K562 (cell line): ENCODE measurements around the gene PCDHA13. TPM values are rescaled to one million over a fixed set of nuclear protein-coding genes. Genes with fewer than 3 reads are reported as not detected.
A peak's percentile ranks its signal among the peaks of the same experiment; 100 is the strongest.

ENCODE experiments used
- ATAC-seq: fragments of 200-7000 bp; cut with Tn5 transposase; 3 replicates; pipeline ENCODE4 v1.9.1; 2020; ENCODE audit warnings: moderate library complexity
- BruUV-seq: library from RNA; stranded (reverse); fragments of 400-500 nt; replicated peaks from 2 replicates; lab custom pipeline; 2021; lab: Mats Ljungman, UMichigan
- CTCF ChIA-PET: fragments of 300-600 bp; formaldehyde crosslinking; extraction: SDS; loops from one replicate; lab custom pipeline; 2021; ENCODE audit warnings: low intra/inter-chr PET ratio; lab: Yijun Ruan, JAX
- POLR2A ChIA-PET: fragments of 300-600, 350-650 bp; sonication (Branson Sonifier 250); formaldehyde crosslinking; extraction: SDS; loops from one replicate; lab custom pipeline; 2021; ENCODE audit warnings: antibody characterized with exemption, inconsistent platforms; lab: Yijun Ruan, JAX
- DNase-seq, 4 experiments: peaks; one replicate each; pipeline versions ENCODE4 v3.0.0 to v3.0.0-alpha.2; 2011 to 2018; ENCODE audit warnings: low spot score in 3 of 4, mixed read lengths in 3 of 4; ENCODE audit errors: extremely low read depth in 1 of 4
- FAIRE-seq: peaks from 2 replicates; lab custom pipeline; 2011; peaks lifted over from hg19 to GRCh38; lab: Jason Lieb, UNC
- H2AFZ ChIP-seq: 2 replicates; pipeline ENCODE4 v1.6.0; 2011; ENCODE audit warnings: low read depth, low read length, control low read depth, inconsistent platforms
- H3K27ac ChIP-seq: fragments of 200-600 bp; 3 replicates; pipeline ENCODE4 v1.8.0; 2011; ENCODE audit warnings: low read depth, mild to moderate bottlenecking, control low read depth, inconsistent platforms, low read length, moderate library complexity, mixed read lengths; ENCODE audit errors: extremely low read depth
- H3K27me3 ChIP-seq, 2 experiments: fragments of 300-600 bp in 1 of 2; 2 replicates in 1 of 2; 3 replicates in 1 of 2; pipeline versions ENCODE4 v1.6.0 to v1.8.0; 2011; ENCODE audit warnings: inconsistent platforms in 2 of 2, low read length in 2 of 2, mild to moderate bottlenecking in 1 of 2, mixed read lengths in 1 of 2, moderate library complexity in 1 of 2; ENCODE audit not compliant: control insufficient read depth in 2 of 2, insufficient read depth in 2 of 2
- H3K36me3 ChIP-seq: fragments of 300-600 bp; 3 replicates; pipeline ENCODE4 v1.8.0; 2011; ENCODE audit warnings: mild to moderate bottlenecking, low read length, inconsistent platforms; ENCODE audit not compliant: control insufficient read depth, insufficient read depth
- H3K4me1 ChIP-seq, 2 experiments: fragments of 200-600 bp in 1 of 2; replicated peaks in 1 of 2; 2 replicates in 1 of 2; 3 replicates in 1 of 2; pipeline versions ENCODE4 v1.5.1 to v1.8.0; 2011; ENCODE audit warnings: inconsistent platforms in 2 of 2, low read length in 2 of 2, mild to moderate bottlenecking in 1 of 2, mixed read lengths in 1 of 2, moderate library complexity in 1 of 2; ENCODE audit not compliant: control insufficient read depth in 2 of 2, insufficient read depth in 2 of 2
- H3K4me2 ChIP-seq: 2 replicates; pipeline ENCODE4 v1.6.1; 2011; ENCODE audit warnings: low read length, control low read depth, inconsistent platforms, mixed read lengths; ENCODE audit not compliant: insufficient read depth
- H3K4me3 ChIP-seq: fragments of 200-600 bp; sonication (generic), shearing (Covaris generic); 2 replicates; pipeline ENCODE4 v1.5.1; 2016; ENCODE audit warnings: control low read depth, inconsistent platforms
- H3K79me2 ChIP-seq: fragments of 200-600 bp; 3 replicates; pipeline ENCODE4 v1.8.0; 2011; ENCODE audit warnings: low read length, inconsistent platforms; ENCODE audit not compliant: control insufficient read depth, insufficient read depth
- H3K9ac ChIP-seq, 2 experiments: 2 replicates each; pipeline versions ENCODE4 v1.6.0 to v1.6.1; 2011; ENCODE audit warnings: low read depth in 2 of 2, low read length in 2 of 2, control low read depth in 1 of 2, inconsistent platforms in 1 of 2, mild to moderate bottlenecking in 1 of 2, mixed read lengths in 1 of 2; ENCODE audit not compliant: insufficient read depth in 1 of 2
- H3K9me1 ChIP-seq: one replicate; pipeline ENCODE4 v1.6.0; 2011; ENCODE audit warnings: inconsistent platforms, mild to moderate bottlenecking, low read length, moderate library complexity; ENCODE audit not compliant: control insufficient read depth, insufficient read depth
- H3K9me3 ChIP-seq: replicated peaks from 2 replicates; pipeline ENCODE4 v1.5.1; 2011; ENCODE audit warnings: low read depth, low read length, inconsistent platforms; ENCODE audit not compliant: control insufficient read depth, insufficient read depth
- H4K20me1 ChIP-seq: replicated peaks from 2 replicates; pipeline ENCODE4 v1.6.1; 2011; ENCODE audit warnings: low read length, inconsistent platforms, mixed read lengths; ENCODE audit not compliant: control insufficient read depth, insufficient read depth
- BRD9 ChIP-seq: fragments of 450-650 bp; IDR thresholded peaks from 2 replicates; pipeline ENCODE4 v1.6.1; 2018; ENCODE audit warnings: low read depth; ENCODE audit not compliant: partially characterized antibody
- CTBP1 ChIP-seq: fragments of 450-650 bp; IDR thresholded peaks from 2 replicates; pipeline ENCODE4 v1.6.1; 2016; ENCODE audit warnings: borderline replicate concordance
- CTCFL ChIP-seq: IDR thresholded peaks from 2 replicates; pipeline ENCODE4 v1.6.1; 2011; ENCODE audit warnings: borderline replicate concordance, low read depth, mild to moderate bottlenecking, moderate library complexity, low read length; ENCODE audit not compliant: insufficient read depth, poor library complexity, severe bottlenecking
- E2F6 ChIP-seq, 2 experiments: IDR thresholded peaks; 2 replicates each; pipeline ENCODE4 v1.6.1; 2011; ENCODE audit warnings: borderline replicate concordance in 1 of 2, control low read depth in 1 of 2, low read depth in 1 of 2, low read length in 1 of 2, mild to moderate bottlenecking in 1 of 2, mixed read lengths in 1 of 2, moderate library complexity in 1 of 2; ENCODE audit not compliant: insufficient read depth in 1 of 2, insufficient read length in 1 of 2, poor library complexity in 1 of 2, severe bottlenecking in 1 of 2; ENCODE audit errors: extremely low read depth in 1 of 2
- GTF2F1 ChIP-seq: IDR thresholded peaks from 2 replicates; pipeline ENCODE4 v1.6.1; 2011; ENCODE audit warnings: low read depth, low read length, improper control_type of control experiment
- RBM14 ChIP-seq: fragments of 200-400 bp; formaldehyde crosslinking; IDR thresholded peaks from 2 replicates; pipeline ENCODE4 v1.6.1; 2018; ENCODE audit warnings: low read depth, mild to moderate bottlenecking, low read length, moderate library complexity, borderline replicate concordance; ENCODE audit not compliant: insufficient read depth
- SMARCE1 ChIP-seq: fragments of 450-650 bp; IDR thresholded peaks from 2 replicates; pipeline ENCODE4 v1.7.1; 2016; ENCODE audit warnings: mild to moderate bottlenecking
- XRCC4 ChIP-seq: IDR thresholded peaks from one replicate; pipeline ENCODE4 v1.6.1; 2011; ENCODE audit not compliant: insufficient read depth, insufficient read length; ENCODE audit errors: extremely low read depth
- ZSCAN32 ChIP-seq: fragments of 450-650 bp; formaldehyde crosslinking; IDR thresholded peaks from 2 replicates; pipeline ENCODE4 v1.4.0; 2020; ENCODE audit warnings: mild to moderate bottlenecking, moderate library complexity
- WGBS: fragments of 100-300 bp; shearing (Covaris generic); methylation state at CpG from one replicate; pipeline ENCODE4 v1.1.6; 2016; ENCODE audit warnings: low coverage, mixed read lengths; ENCODE audit not compliant: insufficient coverage; ENCODE audit errors: missing lambda C conversion rate; 5-methylcytosine and 5-hydroxymethylcytosine counted together
- in situ Hi-C: fragments of 300-500 bp; cut with MboI; formaldehyde crosslinking; loops from 4 replicates; pipeline ENCODE4 v1.15.0; 2018; ENCODE audit warnings: inconsistent platforms, mixed read lengths
- intact Hi-C: fragments of 100-400 bp; cut with micrococcal nuclease; formaldehyde crosslinking; loops from 2 replicates; pipeline ENCODE4 v1.14.2; 2022
- polyA plus RNA-seq, 8 experiments: library from polyadenylated mRNA; depleted of rRNA in 4 of 8; stranded (reverse) in 5 of 8; unstranded in 3 of 8; fragments of >200 nt; fragmentation: Nextera tagmentation in 2 of 8; fragmentation: Illumina TruSeq in 1 of 8; extraction: Ambion mirVana in 2 of 8; extraction: Trizol in 1 of 8; gene quantifications; 2 replicates each; pipeline versions ENCODE4 v1.2.1 to v1.2.3, GENCODE V29; 2011 to 2014; ENCODE audit warnings: inconsistent platforms in 1 of 8, missing spikeins in 1 of 8
- total RNA-seq, 7 experiments: library from RNA; depleted of rRNA in 6 of 7; stranded (reverse); fragments of >200 nt in 6 of 7; fragmentation: Illumina TruSeq in 2 of 7; extraction: Trizol in 2 of 7; gene quantifications; 2 replicates each; pipeline versions ENCODE4 v1.2.1 to v1.2.3, GENCODE V29; 2011 to 2021; ENCODE audit warnings: low replicate concordance in 1 of 7
- TF ChIP-seq, protein P1 (sequence below), 3 experiments: IDR thresholded peaks in 2 of 3; conservative IDR thresholded peaks in 1 of 3; 2 replicates each; pipeline ENCODE4 v1.5.1; 2011 to 2012; ENCODE audit warnings: low read length in 3 of 3, mild to moderate bottlenecking in 3 of 3, control low read depth in 2 of 3, improper control_type of control experiment in 1 of 3, inconsistent platforms in 1 of 3, low read depth in 1 of 3, mixed read lengths in 1 of 3, moderate library complexity in 1 of 3; ENCODE audit not compliant: insufficient read depth in 2 of 3

Gene PCDHA13
- total and polyA plus RNA-seq, 9 of the 15 experiments (the other 6 are each of a cell fraction or from before 2014, with no cell fraction given), result not detected

DNA sequence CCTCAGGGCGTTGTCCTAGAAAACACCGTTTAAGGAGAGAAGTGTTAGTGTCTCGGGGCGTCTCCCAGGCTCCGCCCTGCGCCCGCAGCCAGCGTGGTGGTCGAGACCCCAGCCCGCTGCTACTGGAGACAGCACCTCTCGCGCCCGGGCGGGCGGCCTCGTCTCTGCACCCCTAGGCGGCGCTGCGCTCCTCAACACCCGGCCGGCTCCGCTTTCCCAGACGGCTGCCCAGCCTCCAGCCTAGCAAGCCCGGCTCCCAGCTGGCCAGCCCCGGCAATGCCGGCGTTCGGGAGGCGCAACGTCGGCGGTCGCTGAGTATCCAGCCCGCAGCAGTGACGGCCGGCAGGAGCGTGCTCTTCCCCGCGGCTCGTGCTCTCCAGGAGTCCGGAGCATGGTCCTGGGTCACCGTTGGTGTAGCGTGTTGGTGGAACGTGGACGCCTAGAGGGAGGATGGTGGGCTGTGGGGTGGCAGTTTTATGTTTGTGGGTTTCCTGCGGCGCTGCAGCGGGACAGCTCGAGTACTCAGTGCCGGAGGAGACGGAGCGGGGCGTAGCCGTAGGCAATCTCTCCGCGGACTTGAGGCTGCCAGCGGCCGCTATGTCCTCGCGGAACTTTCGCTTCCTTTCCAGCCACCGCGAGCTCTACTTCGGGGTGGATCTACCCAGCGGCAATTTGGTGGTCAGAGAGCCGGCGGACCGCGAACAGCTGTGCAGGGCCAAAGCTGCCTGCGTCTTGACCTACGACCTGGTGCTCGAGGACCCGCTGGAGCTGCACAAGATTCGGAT lies 44.7 kb downstream of the PCDHA13 start:
- no TSS peak for BruUV-seq
- TF ChIP-seq E2F6 (IDR thresholded peaks at IDR 0.05; ENCODE audit: borderline replicate concordance in 1 of 2, extremely low read depth in 1 of 2, insufficient read depth in 1 of 2, insufficient read length in 1 of 2, low read depth in 1 of 2, low read length in 1 of 2, poor library complexity in 1 of 2, severe bottlenecking in 1 of 2), result peak in 1 of 2 experiments; percentile 31
- TF ChIP-seq, protein P1, sequence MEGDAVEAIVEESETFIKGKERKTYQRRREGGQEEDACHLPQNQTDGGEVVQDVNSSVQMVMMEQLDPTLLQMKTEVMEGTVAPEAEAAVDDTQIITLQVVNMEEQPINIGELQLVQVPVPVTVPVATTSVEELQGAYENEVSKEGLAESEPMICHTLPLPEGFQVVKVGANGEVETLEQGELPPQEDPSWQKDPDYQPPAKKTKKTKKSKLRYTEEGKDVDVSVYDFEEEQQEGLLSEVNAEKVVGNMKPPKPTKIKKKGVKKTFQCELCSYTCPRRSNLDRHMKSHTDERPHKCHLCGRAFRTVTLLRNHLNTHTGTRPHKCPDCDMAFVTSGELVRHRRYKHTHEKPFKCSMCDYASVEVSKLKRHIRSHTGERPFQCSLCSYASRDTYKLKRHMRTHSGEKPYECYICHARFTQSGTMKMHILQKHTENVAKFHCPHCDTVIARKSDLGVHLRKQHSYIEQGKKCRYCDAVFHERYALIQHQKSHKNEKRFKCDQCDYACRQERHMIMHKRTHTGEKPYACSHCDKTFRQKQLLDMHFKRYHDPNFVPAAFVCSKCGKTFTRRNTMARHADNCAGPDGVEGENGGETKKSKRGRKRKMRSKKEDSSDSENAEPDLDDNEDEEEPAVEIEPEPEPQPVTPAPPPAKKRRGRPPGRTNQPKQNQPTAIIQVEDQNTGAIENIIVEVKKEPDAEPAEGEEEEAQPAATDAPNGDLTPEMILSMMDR (IDR thresholded peaks at IDR 0.05 in 2 of 3, conservative IDR thresholded peaks at IDR 0.05 in 1 of 3; ENCODE audit: insufficient read depth in 2 of 3, low read depth in 1 of 3, low read length in 3 of 3), result peak in 2 of 3 experiments; percentile 25 to 39; a peak in 1 of 6 replicates
- no peak for TF ChIP-seq XRCC4
- TF ChIP-seq ZSCAN32 (CRISPR knock-in tag), result no peak
- no peak for TF ChIP-seq BRD9
- TF ChIP-seq GTF2F1, result no peak
- TF ChIP-seq SMARCE1, result no peak
- no peak for TF ChIP-seq RBM14
- TF ChIP-seq CTBP1, result no peak
- peak; percentile 48 for TF ChIP-seq CTCFL
- TF ChIP-seq, all 486 proteins: peak for 3
- 22% methylated on average over 43 of the region's 74 CpGs for WGBS
- H3K27ac ChIP-seq, result no peak overlapping the region
- POLR2A ChIA-PET, result no interaction called here
- peaks cover 0 to 12% of the 10 kb centered on the region in 2 experiments; a peak in 1 of 5 replicates for H3K4me1 ChIP-seq
- no peak overlapping the region for H3K4me2 ChIP-seq
- no peaks in the 10 kb centered on the region for H4K20me1 ChIP-seq
- peak; percentile 91 for ATAC-seq
- intact Hi-C loops, result no loop called here
- DNase-seq, result peak in 3 of 4 experiments; percentile 11 to 18 (median 13)
- H3K9me3 ChIP-seq, result no peaks in the 10 kb centered on the region
- CTCF ChIA-PET, result no interaction called here
- H3K79me2 ChIP-seq, result no peaks in the 10 kb centered on the region
- H3K9me1 ChIP-seq, result no peaks in the 10 kb centered on the region
- FAIRE-seq, result no peak
- H3K27me3 ChIP-seq, result peaks cover 0 to 12% of the 10 kb centered on the region in 2 experiments; a peak in 1 of 5 replicates
- no peaks in the 10 kb centered on the region for H3K36me3 ChIP-seq
- no peak overlapping the region for H3K4me3 ChIP-seq
- no peak overlapping the region for H3K9ac ChIP-seq
- no peak overlapping the region for H2AFZ ChIP-seq
- in situ Hi-C loops, result no loop called here
